GM12864 (cell line): ENCODE results near the gene CD80.
"Not testable (repeated sequence)": the region's sequence is repeated elsewhere in the genome, so short reads cannot be mapped to it uniquely, and the experiment has no call there.

ENCODE experiments used
- DNase-seq: peaks from one replicate; pipeline ENCODE4 v3.0.0-alpha.2; 2011; ENCODE audit warnings: low read depth
- H3K4me3 ChIP-seq: 2 replicates; pipeline ENCODE4 v1.5.1; 2011; ENCODE audit warnings: mild to moderate bottlenecking, low read depth, low read length, control low read depth
- TF ChIP-seq, protein P1 (sequence below): IDR thresholded peaks from 2 replicates; pipeline ENCODE4 v1.5.1; 2011; ENCODE audit warnings: low read depth, mild to moderate bottlenecking, moderate library complexity, low read length, control low read depth, inconsistent platforms; ENCODE audit errors: missing control alignments

The CD80 gene

DNA sequence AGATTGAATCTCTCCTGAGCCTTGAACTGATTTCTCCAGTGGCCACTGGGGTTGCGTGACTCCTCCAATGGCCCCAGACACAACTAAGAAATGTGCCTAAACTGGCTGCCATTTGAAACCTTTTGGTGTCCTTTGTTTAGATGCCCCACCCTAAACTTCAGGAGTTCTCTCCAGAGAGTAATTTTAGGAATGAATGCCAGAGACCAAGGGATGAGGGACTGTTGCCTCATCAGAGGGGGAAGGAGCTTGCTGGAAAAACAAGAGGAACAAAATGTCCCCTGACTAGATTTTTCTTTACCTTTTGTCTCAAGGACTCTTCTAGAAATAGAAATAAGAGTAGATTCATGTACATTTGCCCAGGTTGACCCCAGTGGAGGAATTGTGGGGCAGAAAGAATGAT lies 11.8 kb upstream of the CD80 start:
- TF ChIP-seq, protein P1, sequence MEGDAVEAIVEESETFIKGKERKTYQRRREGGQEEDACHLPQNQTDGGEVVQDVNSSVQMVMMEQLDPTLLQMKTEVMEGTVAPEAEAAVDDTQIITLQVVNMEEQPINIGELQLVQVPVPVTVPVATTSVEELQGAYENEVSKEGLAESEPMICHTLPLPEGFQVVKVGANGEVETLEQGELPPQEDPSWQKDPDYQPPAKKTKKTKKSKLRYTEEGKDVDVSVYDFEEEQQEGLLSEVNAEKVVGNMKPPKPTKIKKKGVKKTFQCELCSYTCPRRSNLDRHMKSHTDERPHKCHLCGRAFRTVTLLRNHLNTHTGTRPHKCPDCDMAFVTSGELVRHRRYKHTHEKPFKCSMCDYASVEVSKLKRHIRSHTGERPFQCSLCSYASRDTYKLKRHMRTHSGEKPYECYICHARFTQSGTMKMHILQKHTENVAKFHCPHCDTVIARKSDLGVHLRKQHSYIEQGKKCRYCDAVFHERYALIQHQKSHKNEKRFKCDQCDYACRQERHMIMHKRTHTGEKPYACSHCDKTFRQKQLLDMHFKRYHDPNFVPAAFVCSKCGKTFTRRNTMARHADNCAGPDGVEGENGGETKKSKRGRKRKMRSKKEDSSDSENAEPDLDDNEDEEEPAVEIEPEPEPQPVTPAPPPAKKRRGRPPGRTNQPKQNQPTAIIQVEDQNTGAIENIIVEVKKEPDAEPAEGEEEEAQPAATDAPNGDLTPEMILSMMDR = no peak
- no peak for DNase-seq
- H3K4me3 ChIP-seq = no peak overlapping the region

DNA sequence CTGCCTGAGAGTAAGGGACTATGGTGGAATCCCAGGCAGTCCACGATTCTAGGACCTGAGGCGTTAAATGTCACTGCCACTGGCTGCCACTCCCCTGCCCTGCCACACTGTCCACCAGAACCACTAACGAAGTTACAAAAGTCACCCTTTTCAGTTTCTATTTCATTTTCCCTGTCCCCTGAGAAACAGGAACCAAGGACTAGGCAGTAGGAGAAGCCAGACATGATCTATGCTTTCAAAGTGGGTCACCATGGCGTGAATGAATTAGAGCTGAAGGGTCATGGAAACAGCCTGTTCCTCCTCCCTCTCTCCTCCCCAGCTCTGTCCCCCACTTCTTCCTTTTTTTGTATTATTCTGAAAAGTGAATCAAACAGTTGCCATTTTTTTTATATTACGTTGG lies 10.8 kb upstream of the CD80 start:
- TF ChIP-seq, protein P1 = no peak
- no peak for DNase-seq
- H3K4me3 ChIP-seq = no peak overlapping the region

DNA sequence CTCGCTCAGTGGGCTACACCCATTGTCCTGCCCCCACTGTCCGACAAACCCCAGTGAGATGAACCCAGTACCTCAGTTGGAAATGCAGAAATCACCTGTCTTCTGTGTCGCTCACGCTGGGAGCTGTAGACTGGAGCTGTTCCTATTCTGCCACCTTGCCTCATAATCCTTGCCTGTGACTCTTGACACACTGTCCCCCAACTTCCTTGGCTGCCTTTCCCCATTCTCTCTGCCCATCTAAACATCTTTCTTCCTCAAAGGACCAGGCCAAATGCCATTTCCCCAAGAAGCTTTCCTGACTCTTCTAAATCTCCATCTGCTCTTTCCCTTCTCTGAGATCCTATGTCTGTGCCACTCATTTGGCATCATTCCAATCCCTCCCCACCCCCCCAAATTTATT lies 9.7 kb upstream of the CD80 start:
- TF ChIP-seq, protein P1 = no peak
- H3K4me3 ChIP-seq = no peak overlapping the region
- no peak for DNase-seq

DNA sequence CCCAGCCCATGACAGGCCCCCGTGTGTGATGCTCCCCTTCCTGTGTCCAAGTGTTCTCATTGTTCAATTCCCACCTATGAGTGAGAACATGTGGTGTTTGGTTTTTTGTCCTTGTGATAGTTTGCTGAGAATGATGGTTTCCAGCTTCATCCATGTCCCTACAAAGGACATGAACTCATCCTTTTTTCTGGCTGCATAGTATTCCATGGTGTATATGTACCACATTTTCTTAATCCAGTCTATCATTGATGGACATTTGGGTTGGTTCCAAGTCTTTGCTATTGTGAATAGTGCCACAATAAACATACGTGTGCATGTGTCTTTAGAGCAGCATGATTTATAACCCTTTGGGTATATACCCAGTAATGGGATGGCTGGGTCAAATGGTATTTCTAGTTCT lies 3.9 kb upstream of the CD80 start:
- not testable (repeated sequence) for H3K4me3 ChIP-seq, DNase-seq

DNA sequence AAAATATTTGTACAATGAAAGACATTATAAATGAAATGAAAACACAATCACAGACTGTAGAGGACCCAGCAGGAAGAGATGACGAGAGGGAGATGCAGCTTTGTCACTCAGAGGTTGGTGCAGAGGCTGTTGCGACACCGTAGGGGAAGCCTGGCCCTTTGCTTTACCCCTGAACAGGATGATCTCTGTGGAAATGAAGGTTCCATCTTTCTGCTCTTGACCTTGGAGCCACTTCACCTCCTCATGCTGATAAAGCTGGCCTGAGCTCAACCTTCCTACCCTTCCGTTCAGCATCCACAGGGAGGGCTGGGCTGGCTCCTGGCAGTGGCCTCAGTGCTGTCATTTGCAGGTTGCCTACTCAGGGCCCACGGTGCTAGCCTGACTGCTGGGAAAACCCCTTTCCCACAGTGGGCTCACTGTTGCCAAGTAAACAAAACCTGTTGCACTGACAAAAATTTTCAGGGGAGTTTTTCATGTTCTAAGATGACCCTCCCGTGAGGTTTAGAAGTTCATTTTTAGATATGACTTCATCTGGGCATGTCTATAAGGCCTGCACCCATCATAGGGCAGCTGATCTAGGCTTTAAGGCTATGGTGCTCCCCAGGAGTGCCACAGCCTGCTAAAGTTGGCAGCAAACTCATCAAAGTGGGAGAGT lies 3.0 kb upstream of the CD80 start:
- DNase-seq = peak; percentile 84
- TF ChIP-seq, protein P1 = no peak
- peak overlapping the region; percentile 82 for H3K4me3 ChIP-seq

DNA sequence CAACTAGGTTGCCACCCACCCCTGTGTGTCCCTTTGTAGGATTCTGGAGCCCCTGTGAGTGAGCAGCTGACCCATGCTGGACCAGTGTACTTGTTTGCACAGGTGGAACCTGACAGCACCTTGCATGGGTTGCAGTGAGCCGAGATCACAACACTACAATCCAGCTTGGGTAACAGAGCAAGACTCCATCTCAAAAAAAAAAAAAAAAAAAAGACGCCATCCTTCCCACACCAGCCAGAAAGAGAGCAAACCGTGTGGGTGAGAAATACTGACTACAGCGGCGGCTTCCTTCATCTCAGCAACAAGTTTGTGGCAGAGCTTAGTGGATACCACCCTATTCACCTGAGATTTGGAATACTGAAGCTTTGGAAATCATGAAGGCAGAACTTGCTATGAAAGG lies 746 bp upstream of the CD80 start:
- H3K4me3 ChIP-seq = peak overlapping the region; percentile 82
- DNase-seq = no peak
- TF ChIP-seq, protein P1 = no peak

DNA sequence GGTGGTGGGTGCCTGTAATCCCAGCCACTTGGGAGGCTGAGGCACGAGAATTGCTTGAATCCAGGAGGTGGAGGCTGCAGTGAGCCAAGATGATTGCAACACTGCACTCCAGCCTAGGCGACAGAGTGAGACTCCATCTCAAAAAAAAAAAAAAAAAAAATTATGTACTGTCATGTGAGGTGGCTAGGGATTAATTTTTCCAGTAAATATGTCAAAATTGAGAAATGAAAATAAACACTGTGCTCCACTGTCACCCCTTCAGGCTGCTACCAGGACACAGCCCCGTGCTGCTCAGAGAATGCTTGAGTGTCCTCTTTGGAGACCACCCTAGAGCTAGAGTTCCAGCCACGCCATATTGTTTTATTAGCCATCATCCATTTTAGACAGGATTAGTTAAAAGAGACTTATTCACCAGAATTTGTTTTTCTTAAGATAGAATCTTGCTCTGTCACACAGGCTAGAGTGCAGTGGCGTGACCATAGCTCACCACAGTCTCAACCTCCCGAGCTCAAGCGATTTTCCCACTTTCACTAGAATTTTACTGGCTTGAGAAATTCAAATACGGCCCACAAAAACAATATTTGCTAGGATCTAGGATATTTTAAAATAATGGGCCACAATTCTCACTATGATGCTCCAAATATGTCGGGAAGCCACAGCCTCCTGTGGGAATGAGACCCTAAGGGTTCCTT lies 642 bp downstream of the CD80 start:
- peak overlapping the region; percentile 82 for H3K4me3 ChIP-seq
- TF ChIP-seq, protein P1 = no peak
- no peak for DNase-seq
